MG63 (cell line): ENCODE results near the gene MELK. TPM values are rescaled to one million over a fixed set of nuclear protein-coding genes. Genes with fewer than 3 reads are reported as not detected.

Experiments
- DNase-seq: peaks from one replicate; pipeline ENCODE4 v3.0.0-alpha.2; 2020
- H3K27me3 ChIP-seq: fragments of 250-450 bp; sonication (Bioruptor Pico); 2 replicates; pipeline ENCODE4 v1.5.1; 2020; ENCODE audit warnings: mild to moderate bottlenecking, moderate library complexity
- H3K36me3 ChIP-seq: fragments of 250-450 bp; sonication (Bioruptor Pico); 2 replicates; pipeline ENCODE4 v1.5.1; 2020; ENCODE audit warnings: mild to moderate bottlenecking, moderate library complexity
- H3K4me3 ChIP-seq: fragments of 250-450 bp; sonication (Bioruptor Pico); 2 replicates; pipeline ENCODE4 v1.5.1; 2020; ENCODE audit warnings: mild to moderate bottlenecking, moderate library complexity
- H3K9me3 ChIP-seq: fragments of 250-450 bp; sonication (Bioruptor Pico); 2 replicates; pipeline ENCODE4 v1.5.1; 2020; ENCODE audit warnings: mild to moderate bottlenecking, moderate library complexity
- total RNA-seq: library from RNA; depleted of rRNA; stranded (reverse); fragments of >200 nt; shearing (Covaris generic); gene quantifications from 2 replicates; pipeline ENCODE4 v1.2.3, GENCODE V29; 2014; ENCODE audit warnings: low replicate concordance

Gene MELK
- total RNA-seq, 1 experiment from 2014 or later, result 75.8 TPM

- DNase-seq, result peak; percentile 98
- no peaks in the 10 kb centered on the region for H3K27me3 ChIP-seq
- no peak overlapping the region for H3K4me3 ChIP-seq
- no peaks in the 10 kb centered on the region for H3K9me3 ChIP-seq
- H3K36me3 ChIP-seq, result peaks cover 62% of the 10 kb centered on the region
Measured at GRCh38 chr9:36625006-36625615, 52.4 kb downstream of the MELK start.

DNA sequence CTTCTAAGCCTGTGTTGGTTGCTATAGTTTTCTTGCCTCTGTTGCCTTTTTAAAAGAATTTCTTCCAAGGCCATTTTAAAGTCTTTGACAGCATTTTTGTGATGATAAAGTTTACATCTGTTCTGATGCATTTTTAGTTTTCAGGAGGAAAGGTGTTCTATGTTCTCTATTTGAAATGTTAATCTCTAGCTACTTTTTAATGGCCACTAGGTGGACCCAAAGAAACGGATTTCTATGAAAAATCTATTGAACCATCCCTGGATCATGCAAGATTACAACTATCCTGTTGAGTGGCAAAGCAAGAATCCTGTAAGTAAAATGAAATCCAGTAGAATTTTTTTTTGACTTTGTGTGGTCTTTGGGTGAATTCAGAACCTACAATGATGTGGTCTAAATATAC lies 60.2 kb downstream of the MELK start:
- peaks cover 87% of the 10 kb centered on the region for H3K36me3 ChIP-seq
- no peaks in the 10 kb centered on the region for H3K9me3 ChIP-seq
- DNase-seq, result no peak
- H3K4me3 ChIP-seq, result no peak overlapping the region
- no peaks in the 10 kb centered on the region for H3K27me3 ChIP-seq

- DNase-seq, result no peak
- no peaks in the 10 kb centered on the region for H3K27me3 ChIP-seq
- peaks cover 88% of the 10 kb centered on the region for H3K36me3 ChIP-seq
Measured at GRCh38 chr9:36637491-36638270, 65.0 kb downstream of the MELK start.

GRCh38 chr9:36640771-36641381 lies 68.2 kb downstream of the MELK start:
- H3K27me3 ChIP-seq, result no peaks in the 10 kb centered on the region
- DNase-seq, result no peak
- H3K36me3 ChIP-seq, result peaks cover 86% of the 10 kb centered on the region
- no peaks in the 10 kb centered on the region for H3K9me3 ChIP-seq
- H3K4me3 ChIP-seq, result no peak overlapping the region

More at GRCh38 chr9:36637491-36638270, 65.0 kb downstream of the MELK start:
- no peaks in the 10 kb centered on the region for H3K9me3 ChIP-seq
- H3K4me3 ChIP-seq, result no peak overlapping the region

DNA sequence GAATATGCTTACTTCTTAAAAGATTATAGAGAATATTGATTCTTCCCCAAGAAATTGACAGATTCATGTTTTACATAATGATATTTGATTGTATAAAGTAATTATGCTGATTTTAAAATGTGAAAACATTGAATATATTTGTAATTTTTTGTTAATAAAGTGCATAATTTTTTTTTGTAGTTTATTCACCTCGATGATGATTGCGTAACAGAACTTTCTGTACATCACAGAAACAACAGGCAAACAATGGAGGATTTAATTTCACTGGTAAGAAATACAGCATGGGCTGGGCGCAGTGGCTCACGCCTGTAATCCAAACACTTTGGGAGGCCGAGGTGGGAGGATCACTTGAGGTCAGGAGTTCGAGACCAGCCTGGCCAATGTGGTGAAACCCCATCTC lies 70.1 kb downstream of the MELK start:
- H3K4me3 ChIP-seq, result no peak overlapping the region
- no peak for DNase-seq
- H3K9me3 ChIP-seq, result no peaks in the 10 kb centered on the region
- H3K36me3 ChIP-seq, result peaks cover 86% of the 10 kb centered on the region
- H3K27me3 ChIP-seq, result no peaks in the 10 kb centered on the region

DNA sequence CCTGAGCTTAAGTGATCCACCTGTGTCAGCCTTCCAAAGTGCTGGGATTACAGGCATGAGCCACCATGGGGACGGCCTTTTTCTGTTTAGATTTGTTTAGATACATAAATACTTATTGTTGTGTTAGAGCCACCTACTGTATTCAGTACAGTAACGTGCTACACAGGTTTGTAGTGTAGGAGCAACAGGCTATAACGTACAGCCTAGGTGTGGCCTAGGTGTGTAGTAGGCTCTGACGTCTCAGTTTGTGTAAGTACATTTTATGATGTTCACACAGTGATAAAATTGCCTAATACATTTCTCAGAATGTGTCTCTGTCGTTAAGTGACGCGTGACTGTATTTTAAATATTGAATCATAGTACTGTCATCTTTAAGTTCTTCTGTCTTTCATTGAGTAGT lies 84.1 kb downstream of the MELK start:
- Histone ChIP-seq H3K36me3 (peaks cover 94% of the 10 kb centered on the region), H3K27me3 (no peaks in the 10 kb centered on the region), H3K4me3 (no peak overlapping the region), H3K9me3 (no peaks in the 10 kb centered on the region)
- DNase-seq, result no peak

- Histone ChIP-seq H3K4me3 (no peak overlapping the region), H3K9me3 (no peaks in the 10 kb centered on the region), H3K36me3 (peaks cover 92% of the 10 kb centered on the region)
Measured at GRCh38 chr9:36659500-36659899, 86.8 kb downstream of the MELK start.

GRCh38 chr9:36664806-36665205 lies 92.1 kb downstream of the MELK start:
- Histone ChIP-seq H3K9me3 (no peaks in the 10 kb centered on the region), H3K27me3 (no peaks in the 10 kb centered on the region), H3K36me3 (peaks cover 91% of the 10 kb centered on the region), H3K4me3 (no peak overlapping the region)
- no peak for DNase-seq

More at GRCh38 chr9:36659500-36659899, 86.8 kb downstream of the MELK start:
- H3K27me3 ChIP-seq, result no peaks in the 10 kb centered on the region
- no peak for DNase-seq

DNA sequence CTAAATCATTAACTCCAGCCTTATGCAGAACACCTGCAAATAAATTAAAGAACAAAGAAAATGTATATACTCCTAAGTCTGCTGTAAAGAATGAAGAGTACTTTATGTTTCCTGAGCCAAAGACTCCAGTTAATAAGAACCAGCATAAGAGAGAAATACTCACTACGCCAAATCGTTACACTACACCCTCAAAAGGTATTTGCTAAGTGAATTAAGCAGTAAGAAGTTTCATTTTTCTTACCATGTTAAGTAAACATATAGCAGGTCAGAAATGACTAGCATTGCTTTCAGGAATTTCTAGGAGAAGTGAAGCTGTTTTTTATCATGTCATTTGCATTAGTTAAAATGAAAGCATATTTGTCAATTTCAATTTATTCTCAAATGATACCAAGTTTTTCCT lies 92.7 kb downstream of the MELK start:
- H3K9me3 ChIP-seq, result no peaks in the 10 kb centered on the region
- H3K4me3 ChIP-seq, result no peak overlapping the region
- H3K36me3 ChIP-seq, result peaks cover 91% of the 10 kb centered on the region
- no peak for DNase-seq
- H3K27me3 ChIP-seq, result no peaks in the 10 kb centered on the region

- Histone ChIP-seq H3K27me3 (no peaks in the 10 kb centered on the region), H3K4me3 (no peak overlapping the region), H3K9me3 (no peaks in the 10 kb centered on the region), H3K36me3 (peaks cover 89% of the 10 kb centered on the region)
- DNase-seq, result no peak
Measured at GRCh38 chr9:36665921-36666431, 93.3 kb downstream of the MELK start.

- Histone ChIP-seq H3K36me3 (peaks cover 96% of the 10 kb centered on the region), H3K27me3 (no peaks in the 10 kb centered on the region), H3K4me3 (no peak overlapping the region), H3K9me3 (no peaks in the 10 kb centered on the region)
- DNase-seq, result no peak
Measured at GRCh38 chr9:36671561-36671960, 98.9 kb downstream of the MELK start.

- no peaks in the 10 kb centered on the region for H3K27me3 ChIP-seq
- DNase-seq, result no peak
- H3K36me3 ChIP-seq, result peaks cover 91% of the 10 kb centered on the region
- no peak overlapping the region for H3K4me3 ChIP-seq
- H3K9me3 ChIP-seq, result peaks cover 3% of the 10 kb centered on the region; the same call in 1 of the 2 replicates
Measured at GRCh38 chr9:36676091-36676490, 103.4 kb downstream of the MELK start.

- H3K36me3 ChIP-seq, result peaks cover 91% of the 10 kb centered on the region
- H3K27me3 ChIP-seq, result no peaks in the 10 kb centered on the region
- no peak overlapping the region for H3K4me3 ChIP-seq
- peaks cover 10% of the 10 kb centered on the region for H3K9me3 ChIP-seq
- no peak for DNase-seq
Measured at GRCh38 chr9:36676778-36677485, 104.2 kb downstream of the MELK start.

DNA sequence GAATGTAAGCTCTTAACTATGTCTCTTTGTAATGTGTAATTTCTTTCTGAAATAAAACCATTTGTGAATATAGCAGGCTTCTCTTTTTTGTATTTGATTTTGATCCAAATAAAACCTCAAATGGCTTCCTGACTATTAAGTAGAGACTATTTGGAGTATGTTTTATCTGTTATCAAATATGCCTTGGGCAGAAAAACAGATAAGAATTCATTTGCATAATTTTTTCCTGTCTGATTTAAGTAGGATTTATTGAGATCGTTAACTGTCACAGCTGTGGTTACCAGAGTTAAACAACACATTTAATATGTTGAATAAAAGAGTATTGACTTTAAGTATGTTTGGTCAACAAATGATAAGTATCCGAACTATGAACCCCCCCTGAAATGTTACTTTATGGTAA lies 104.9 kb downstream of the MELK start:
- Histone ChIP-seq H3K9me3 (peaks cover 14% of the 10 kb centered on the region), H3K27me3 (no peaks in the 10 kb centered on the region), H3K36me3 (peaks cover 87% of the 10 kb centered on the region), H3K4me3 (no peak overlapping the region)
- no peak for DNase-seq

- DNase-seq, result no peak
- Histone ChIP-seq H3K4me3 (no peak overlapping the region), H3K36me3 (peaks cover 66% of the 10 kb centered on the region), H3K9me3 (peaks cover 15% of the 10 kb centered on the region), H3K27me3 (no peaks in the 10 kb centered on the region)
Measured at GRCh38 chr9:36679710-36680109, 107.0 kb downstream of the MELK start.

DNA sequence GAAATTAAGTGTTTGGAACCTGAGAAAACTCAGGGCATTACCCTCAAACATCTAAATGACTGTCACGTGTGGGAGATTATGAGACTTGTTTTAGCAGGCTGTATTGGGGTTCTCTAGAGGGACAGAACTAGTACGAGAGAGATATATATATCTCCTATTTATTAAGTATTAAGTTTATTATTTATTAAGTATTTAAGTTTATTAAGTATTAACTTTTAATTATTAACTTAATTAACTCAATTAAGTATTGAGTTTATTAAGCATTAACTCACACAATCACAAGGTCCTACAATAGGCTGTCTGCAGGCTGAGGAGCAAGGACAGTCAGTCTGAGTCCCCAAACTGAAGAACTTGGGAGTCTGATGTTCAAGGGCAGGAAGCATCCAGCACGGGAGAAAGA lies 113.8 kb downstream of the MELK start:
- no peaks in the 10 kb centered on the region for H3K27me3 ChIP-seq
- H3K36me3 ChIP-seq, result peaks cover 7% of the 10 kb centered on the region
- DNase-seq, result no peak
- no peak overlapping the region for H3K4me3 ChIP-seq
- peaks cover 15% of the 10 kb centered on the region for H3K9me3 ChIP-seq
